Measurements from ENCODE around the gene TRIM63. TPM values are rescaled to one million over a fixed set of nuclear protein-coding genes. Genes with fewer than 3 reads are reported as not detected.

The TRIM63 gene
- polyA plus RNA-seq, 3 donors from 2014 or later, result 0.14 TPM; not detected in 2

- Mint-ChIP-seq H3K9me3 (no peaks in the 10 kb centered on the region), H3K36me3 (no peaks in the 10 kb centered on the region), H3K27me3 (ENCODE audit: low read depth in 3 of 3) (peaks cover 0 to 17% (median 1%) of the 10 kb centered on the region in 3 donors), H3K27ac (no peak overlapping the region), H3K4me1 (no peaks in the 10 kb centered on the region), H3K4me3 (no peak overlapping the region)
- no peak for DNase-seq
These were observed 7.5 kb downstream of the TRIM63 start for GRCh38 chr1:26059906-26060305.

GRCh38 chr1:26058052-26058595 lies 9.3 kb downstream of the TRIM63 start:
- no peak overlapping the region for H3K27ac Mint-ChIP-seq
- no peaks in the 10 kb centered on the region for H3K36me3 Mint-ChIP-seq
- H3K4me1 Mint-ChIP-seq, result no peaks in the 10 kb centered on the region
- no peak overlapping the region for H3K4me3 Mint-ChIP-seq
- H3K9me3 Mint-ChIP-seq, result no peaks in the 10 kb centered on the region
- H3K27me3 Mint-ChIP-seq (ENCODE audit: low read depth in 3 of 3), result peaks cover 1 to 24% (median 3%) of the 10 kb centered on the region in 3 donors
- DNase-seq, result no peak

GRCh38 chr1:26057189-26057588 lies 10.2 kb downstream of the TRIM63 start:
- no peak overlapping the region for H3K27ac Mint-ChIP-seq
- no peaks in the 10 kb centered on the region for H3K9me3 Mint-ChIP-seq
- H3K36me3 Mint-ChIP-seq, result no peaks in the 10 kb centered on the region
- no peak for DNase-seq
- H3K4me3 Mint-ChIP-seq, result no peak overlapping the region
- H3K27me3 Mint-ChIP-seq (ENCODE audit: low read depth in 3 of 3), result peaks cover 1 to 26% (median 3%) of the 10 kb centered on the region in 3 donors
- no peaks in the 10 kb centered on the region for H3K4me1 Mint-ChIP-seq

- Mint-ChIP-seq H3K27ac (no peak overlapping the region), H3K36me3 (no peaks in the 10 kb centered on the region), H3K27me3 (ENCODE audit: low read depth in 3 of 3) (peaks cover 3 to 32% (median 6%) of the 10 kb centered on the region in 3 donors), H3K4me1 (no peaks in the 10 kb centered on the region), H3K9me3 (no peaks in the 10 kb centered on the region), H3K4me3 (no peak overlapping the region)
- no peak for DNase-seq
These were observed 12.4 kb downstream of the TRIM63 start for GRCh38 chr1:26055041-26055440.

- Mint-ChIP-seq H3K36me3 (no peaks in the 10 kb centered on the region), H3K27me3 (ENCODE audit: low read depth in 3 of 3) (peaks cover 5 to 29% (median 6%) of the 10 kb centered on the region in 3 donors), H3K4me1 (no peaks in the 10 kb centered on the region), H3K9me3 (no peaks in the 10 kb centered on the region), H3K4me3 (no peak overlapping the region), H3K27ac (no peak overlapping the region)
- no peak for DNase-seq
These were observed 13.5 kb downstream of the TRIM63 start for GRCh38 chr1:26053718-26054560.

GRCh38 chr1:26050248-26050640 lies 17.2 kb downstream of the TRIM63 start:
- Mint-ChIP-seq H3K4me3 (no peak overlapping the region), H3K27ac (no peak overlapping the region), H3K4me1 (no peaks in the 10 kb centered on the region), H3K36me3 (no peaks in the 10 kb centered on the region), H3K27me3 (ENCODE audit: low read depth in 3 of 3) (peaks cover 13 to 32% (median 14%) of the 10 kb centered on the region in 3 donors), H3K9me3 (no peaks in the 10 kb centered on the region)
- DNase-seq, result no peak

- no peak overlapping the region for H3K4me3 Mint-ChIP-seq
- DNase-seq, result no peak
- H3K4me1 Mint-ChIP-seq, result no peaks in the 10 kb centered on the region
- H3K27ac Mint-ChIP-seq, result no peak overlapping the region
- H3K9me3 Mint-ChIP-seq, result no peaks in the 10 kb centered on the region
- peaks cover 14 to 35% (median 14%) of the 10 kb centered on the region in 3 donors for H3K27me3 Mint-ChIP-seq (ENCODE audit: low read depth in 3 of 3)
- no peaks in the 10 kb centered on the region for H3K36me3 Mint-ChIP-seq
These were observed 17.7 kb downstream of the TRIM63 start for GRCh38 chr1:26049531-26050247.

- H3K27ac Mint-ChIP-seq, result no peak overlapping the region
- no peak overlapping the region for H3K4me3 Mint-ChIP-seq
- no peaks in the 10 kb centered on the region for H3K36me3 Mint-ChIP-seq
- H3K9me3 Mint-ChIP-seq, result no peaks in the 10 kb centered on the region
- no peak for DNase-seq
- peaks cover 18 to 40% (median 20%) of the 10 kb centered on the region in 3 donors for H3K27me3 Mint-ChIP-seq (ENCODE audit: low read depth in 3 of 3)
- H3K4me1 Mint-ChIP-seq, result no peaks in the 10 kb centered on the region
These were observed 20.1 kb downstream of the TRIM63 start for GRCh38 chr1:26047278-26047874.

GRCh38 chr1:26046246-26047095 lies 21.0 kb downstream of the TRIM63 start:
- Mint-ChIP-seq H3K9me3 (no peaks in the 10 kb centered on the region), H3K36me3 (no peaks in the 10 kb centered on the region), H3K27me3 (ENCODE audit: low read depth in 3 of 3) (peaks cover 14 to 34% (median 20%) of the 10 kb centered on the region in 3 donors), H3K4me1 (no peaks in the 10 kb centered on the region), H3K27ac (no peak overlapping the region), H3K4me3 (no peak overlapping the region)
- DNase-seq, result no peak

- Mint-ChIP-seq H3K4me1 (no peaks in the 10 kb centered on the region), H3K4me3 (no peak within 1 kb of the TSS), H3K27me3 (ENCODE audit: low read depth in 3 of 3) (peaks cover 13 to 34% (median 20%) of the 10 kb centered on the region in 3 donors), H3K36me3 (no peaks in the 10 kb centered on the region), H3K9me3 (no peaks in the 10 kb centered on the region), H3K27ac (no peak within 1 kb of the TSS)
- DNase-seq, result no peak
These were observed 21.6 kb downstream of the TRIM63 start, which contains the start of gene SLC30A2 for GRCh38 chr1:26045722-26046245. Gene SLC30A2 (minus strand): TSS chr1:26046118. CDS start chr1:26045896, 222 bp downstream.

- no peaks in the 10 kb centered on the region for H3K4me1 Mint-ChIP-seq
- H3K9me3 Mint-ChIP-seq, result no peaks in the 10 kb centered on the region
- H3K4me3 Mint-ChIP-seq, result no peak overlapping the region
- no peaks in the 10 kb centered on the region for H3K36me3 Mint-ChIP-seq
- no peak overlapping the region for H3K27ac Mint-ChIP-seq
- DNase-seq, result no peak
- peaks cover 13 to 31% (median 20%) of the 10 kb centered on the region in 3 donors for H3K27me3 Mint-ChIP-seq (ENCODE audit: low read depth in 3 of 3)
These were observed 22.3 kb downstream of the TRIM63 start for GRCh38 chr1:26044971-26045721.

- H3K27ac Mint-ChIP-seq, result no peak overlapping the region
- DNase-seq, result no peak
- H3K27me3 Mint-ChIP-seq (ENCODE audit: low read depth in 3 of 3), result peaks cover 13 to 28% (median 20%) of the 10 kb centered on the region in 3 donors
- H3K9me3 Mint-ChIP-seq, result no peaks in the 10 kb centered on the region
- H3K36me3 Mint-ChIP-seq, result no peaks in the 10 kb centered on the region
- no peak overlapping the region for H3K4me3 Mint-ChIP-seq
- H3K4me1 Mint-ChIP-seq, result no peaks in the 10 kb centered on the region
These were observed 23.0 kb downstream of the TRIM63 start for GRCh38 chr1:26044414-26044813.
